Activated CD4-positive, alpha-beta T cell treated with anti-CD3 and anti-CD28 coated beads, Interleukin-2, amount 50 U/mL, for 4 hours (primary cell): ENCODE results near the gene HLA-DQA1.
"Not testable (repeated sequence)": the region's sequence is repeated elsewhere in the genome, so short reads cannot be mapped to it uniquely, and the experiment has no call there.

Experiments used
- DNase-seq, 2 experiments: peaks; one replicate each; pipeline ENCODE4 v3.0.0-alpha.2; 2020

Gene HLA-DQA1

GRCh38 chr6:32659856-32660595 is 22.8 kb downstream of the HLA-DQA1 start:
- DNase-seq, result no peak

- DNase-seq, result no peak
These were observed 24.9 kb downstream of the HLA-DQA1 start for GRCh38 chr6:32662099-32662498.

GRCh38 chr6:32662836-32663235 is 25.6 kb downstream of the HLA-DQA1 start:
- DNase-seq, result no peak

- DNase-seq, result no peak
These were observed 27.1 kb downstream of the HLA-DQA1 start for GRCh38 chr6:32664354-32664753.

- peak in 1 of 2 experiments; percentile 0 for DNase-seq
These were observed 27.7 kb downstream of the HLA-DQA1 start for GRCh38 chr6:32664827-32665362.

- no peak for DNase-seq
These were observed 28.5 kb downstream of the HLA-DQA1 start for GRCh38 chr6:32665661-32666060.

- peak; percentile 3 to 15 for DNase-seq
These were observed 29.5 kb downstream of the HLA-DQA1 start, which contains the start of gene HLA-DQB1 for GRCh38 chr6:32666420-32667300. Gene HLA-DQB1, minus strand, starts transcription at chr6:32666657. Its CDS starts 50 bp downstream, at chr6:32666607.

- DNase-seq, result peak; percentile 11 to 27
These were observed 31.1 kb downstream of the HLA-DQA1 start for GRCh38 chr6:32668226-32668747.

- no peak for DNase-seq
These were observed 32.0 kb downstream of the HLA-DQA1 start for GRCh38 chr6:32669240-32669639.

- no peak for DNase-seq
These were observed 32.7 kb downstream of the HLA-DQA1 start for GRCh38 chr6:32669893-32670292.

- not testable (repeated sequence) for DNase-seq
These were observed 34.7 kb downstream of the HLA-DQA1 start for GRCh38 chr6:32671908-32672307.

GRCh38 chr6:32674123-32674522 is 36.9 kb downstream of the HLA-DQA1 start:
- DNase-seq, result not testable (repeated sequence)

GRCh38 chr6:32679492-32679891 is 42.3 kb downstream of the HLA-DQA1 start:
- no peak for DNase-seq

- no peak for DNase-seq
These were observed 42.8 kb downstream of the HLA-DQA1 start for GRCh38 chr6:32680055-32680454.

- no peak for DNase-seq
These were observed 47.0 kb downstream of the HLA-DQA1 start for GRCh38 chr6:32684246-32684645.

GRCh38 chr6:32685603-32686002 is 48.4 kb downstream of the HLA-DQA1 start:
- peak in 1 of 2 experiments; percentile 2 for DNase-seq

- no peak for DNase-seq
These were observed 52.6 kb downstream of the HLA-DQA1 start for GRCh38 chr6:32689531-32690501.

- DNase-seq, result peak; percentile 48 to 55
These were observed 54.8 kb downstream of the HLA-DQA1 start for GRCh38 chr6:32692019-32692418.
